HUDEP-2 (cell line): ENCODE data around the gene SUGP1.

Experiments
- DNase-seq, 76 experiments: peaks; one replicate each; lab custom pipeline; 2025; ENCODE audit not compliant: unreplicated experiment in 76 of 76; lab: John Stamatoyannopoulos, UW

Gene SUGP1

DNA sequence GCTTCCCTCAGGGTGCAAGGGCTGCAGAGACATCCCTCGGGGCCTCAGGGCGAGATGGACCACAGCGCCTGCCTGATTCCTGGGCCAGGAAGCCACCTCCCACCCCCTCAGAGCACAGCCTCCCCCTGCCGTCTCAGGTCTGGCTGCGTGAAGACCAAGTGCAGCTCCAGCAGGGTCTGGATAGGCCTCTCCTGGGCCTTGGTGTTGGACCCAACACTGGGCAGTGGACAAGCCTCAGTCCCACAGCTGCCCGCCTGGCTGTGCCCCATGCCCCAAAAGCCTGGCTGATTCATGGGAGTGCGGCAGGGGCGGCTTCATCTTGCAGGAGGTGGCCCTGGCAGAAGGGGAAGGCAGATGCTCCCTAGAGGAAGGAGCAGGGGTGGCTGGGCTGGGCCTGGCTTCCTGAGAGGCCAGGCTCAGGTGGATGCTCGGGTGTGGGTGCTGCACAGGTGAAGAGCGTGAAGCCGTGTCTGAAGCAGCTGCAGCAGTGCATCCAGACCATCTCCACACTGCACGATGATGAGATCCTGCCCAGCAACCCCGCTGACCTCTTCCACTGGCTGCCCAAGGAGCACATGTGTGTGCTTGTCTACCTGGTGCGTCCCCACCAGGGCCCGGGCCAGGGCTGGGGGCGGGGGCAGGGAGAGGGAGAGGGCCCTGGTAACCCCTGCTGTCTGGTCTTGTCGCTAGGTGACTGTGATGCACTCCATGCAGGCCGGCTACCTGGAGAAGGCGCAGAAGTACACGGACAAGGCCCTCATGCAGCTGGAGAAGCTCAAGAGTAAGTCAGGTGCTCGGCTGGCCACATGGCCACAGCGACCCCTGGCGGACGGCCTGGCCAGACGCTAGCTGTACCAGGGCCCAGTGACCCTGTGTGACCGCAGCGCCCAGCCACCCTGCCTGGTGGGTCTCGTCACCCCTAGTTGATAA lies 22.0 kb upstream of the SUGP1 start:
- DNase-seq, result peak in 56 of 76 experiments; percentile 13 to 78 (median 48)

GRCh38 chr19:19341026-19341425 lies 20.7 kb upstream of the SUGP1 start:
- DNase-seq, result no peak

GRCh38 chr19:19338082-19338481 lies 17.8 kb upstream of the SUGP1 start:
- DNase-seq, result no peak

GRCh38 chr19:19337120-19337519 lies 16.8 kb upstream of the SUGP1 start:
- no peak for DNase-seq

- no peak for DNase-seq
Measured at GRCh38 chr19:19336597-19336996, 16.3 kb upstream of the SUGP1 start.

GRCh38 chr19:19335408-19336158 lies 15.3 kb upstream of the SUGP1 start:
- DNase-seq, result no peak

DNA sequence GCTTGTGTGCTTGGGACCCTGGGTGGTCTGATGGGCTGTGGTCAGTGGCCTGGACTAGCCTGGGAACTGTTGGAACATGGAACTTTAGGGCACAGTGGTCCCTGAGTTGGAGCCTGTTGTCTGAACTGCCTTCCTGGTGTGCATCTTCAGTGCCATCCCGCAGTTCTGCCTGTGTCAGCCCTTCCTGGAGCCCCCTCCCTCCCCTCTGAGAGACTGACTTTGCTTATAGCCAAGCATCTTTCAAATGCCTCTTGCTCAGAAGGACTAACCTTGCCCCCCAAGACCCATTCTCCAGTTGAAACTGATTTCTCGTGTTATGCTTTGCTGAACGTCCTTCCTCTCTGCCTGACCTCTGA lies 14.7 kb upstream of the SUGP1 start:
- DNase-seq, result no peak

- DNase-seq, result no peak
Measured at GRCh38 chr19:19334063-19334988, 14.0 kb upstream of the SUGP1 start.

DNA sequence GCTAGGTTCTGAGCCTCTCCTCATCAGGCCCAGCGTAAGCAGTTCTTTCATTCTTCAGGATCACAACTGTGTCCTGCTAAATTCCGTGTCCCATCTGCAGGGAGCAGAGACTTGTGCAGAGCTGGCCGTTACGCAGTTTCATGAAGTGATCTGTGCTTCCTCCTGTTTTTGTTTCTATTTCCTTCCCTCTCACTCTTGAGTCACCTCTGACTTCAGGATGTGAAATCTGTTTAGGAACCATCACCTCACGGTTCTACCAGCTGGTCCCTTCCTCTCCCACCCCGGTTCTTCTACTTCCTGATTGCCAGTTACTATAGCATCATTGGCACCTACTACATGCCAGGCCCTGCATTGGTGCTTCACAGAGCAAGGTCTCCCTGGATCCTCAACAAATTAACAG lies 8.8 kb upstream of the SUGP1 start:
- no peak for DNase-seq

DNA sequence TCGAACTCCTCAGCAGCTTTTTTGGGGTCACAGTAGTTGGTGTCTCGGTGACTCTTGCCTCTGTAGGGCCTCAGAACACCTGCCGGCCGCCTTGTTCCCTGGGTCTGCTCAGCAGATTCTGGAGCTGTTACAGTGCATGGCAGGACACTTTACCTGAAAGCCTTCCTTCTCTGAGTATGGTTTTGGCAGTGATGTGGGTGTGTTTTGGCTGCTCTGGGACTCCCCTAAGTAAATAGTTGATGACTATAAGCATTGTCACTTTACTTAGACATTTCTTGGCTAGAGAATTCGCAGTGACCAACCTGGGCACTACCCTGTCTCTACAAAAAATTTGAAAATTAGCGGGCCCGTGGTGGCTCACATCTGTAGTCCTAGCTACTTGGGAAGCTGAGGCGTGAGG lies 7.4 kb upstream of the SUGP1 start:
- DNase-seq, result no peak

DNA sequence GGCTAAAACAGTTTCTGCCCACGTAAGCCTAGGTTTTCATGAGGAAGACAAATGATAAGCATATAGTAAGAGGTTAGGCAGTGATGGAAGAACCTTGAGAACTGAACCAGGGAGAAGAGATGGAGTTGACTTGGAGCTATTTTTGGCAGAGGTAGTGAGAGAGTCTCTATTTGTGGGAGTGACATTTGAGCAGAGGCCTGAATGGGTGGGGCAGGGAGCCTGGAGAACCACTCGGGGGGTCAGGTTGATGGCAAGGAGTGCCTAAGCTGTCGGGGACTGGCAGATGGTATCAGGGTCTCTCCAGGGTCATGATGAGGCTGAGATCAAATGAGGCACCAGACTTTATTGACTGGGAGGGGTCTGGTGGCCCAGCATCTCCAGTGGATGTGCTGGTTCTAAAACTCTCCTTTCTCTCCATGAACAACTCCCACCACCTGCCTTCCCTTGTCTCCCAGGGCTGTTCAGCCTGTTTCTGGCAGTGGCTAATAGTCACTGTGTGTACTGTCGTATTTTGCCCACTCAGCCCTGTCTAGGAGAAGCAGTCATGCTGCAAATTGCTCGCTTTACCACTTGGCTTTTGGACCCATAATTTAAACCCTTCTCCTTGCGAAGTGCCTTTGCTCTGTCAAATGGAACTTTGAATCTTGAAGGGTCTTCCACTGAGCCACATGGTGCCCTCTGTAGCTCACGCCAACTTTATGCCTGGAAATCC lies 3.9 kb upstream of the SUGP1 start:
- no peak for DNase-seq

DNA sequence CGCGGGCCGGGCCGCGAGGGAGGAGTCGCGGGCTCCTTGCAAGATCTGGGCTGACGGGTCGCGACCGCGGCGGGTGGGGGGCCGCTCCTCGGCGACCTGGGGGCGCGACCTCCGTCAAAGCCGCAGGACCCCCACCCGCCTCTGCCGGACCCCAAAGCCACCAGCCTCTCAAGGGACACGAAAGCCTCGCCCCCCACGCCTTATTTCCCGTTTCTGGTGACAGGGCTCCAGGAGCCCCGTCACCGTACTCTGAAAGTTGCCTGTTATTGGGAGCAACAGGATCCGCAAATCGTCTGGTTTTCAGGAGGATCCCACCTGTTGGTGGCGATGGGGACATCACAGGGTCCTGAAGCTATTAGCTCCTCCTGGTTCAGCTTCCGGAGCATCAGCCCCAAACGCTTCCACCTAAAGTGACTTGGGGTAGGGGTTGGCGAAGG lies 850 bp upstream of the SUGP1 start:
- peak in 8 of 76 experiments; percentile 6 to 42 (median 25) for DNase-seq

GRCh38 chr19:19319732-19320360 lies 463 bp downstream of the SUGP1 start:
- DNase-seq, result peak in 18 of 76 experiments; percentile 10 to 69 (median 27)

- DNase-seq, result no peak
Measured at GRCh38 chr19:19316082-19316481, 4.2 kb downstream of the SUGP1 start.

GRCh38 chr19:19315444-19315843 lies 4.9 kb downstream of the SUGP1 start:
- no peak for DNase-seq

GRCh38 chr19:19308373-19308772 lies 11.9 kb downstream of the SUGP1 start:
- no peak for DNase-seq

- DNase-seq, result no peak
Measured at GRCh38 chr19:19306191-19306590, 14.1 kb downstream of the SUGP1 start.

DNA sequence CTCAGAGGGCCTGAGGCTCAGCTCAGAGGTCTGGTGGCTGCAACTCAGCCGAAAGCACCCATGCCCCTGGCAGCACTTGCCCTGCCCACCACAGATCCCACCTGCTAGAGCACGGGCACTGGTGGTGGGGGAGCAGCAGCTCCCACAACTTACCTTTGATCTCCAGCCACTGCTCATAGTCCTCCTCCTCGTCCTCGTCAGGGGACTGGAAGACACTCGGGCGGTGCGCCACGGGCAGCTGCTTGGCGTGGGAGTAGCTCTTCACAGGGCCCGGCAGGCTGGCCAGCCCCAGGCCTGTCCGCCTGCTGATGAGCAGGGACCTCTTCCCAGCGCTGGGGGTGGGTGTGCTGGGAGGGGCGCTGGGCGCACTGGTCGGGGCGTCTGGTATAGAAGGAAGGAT lies 14.6 kb downstream of the SUGP1 start:
- no peak for DNase-seq

- DNase-seq, result no peak
Measured at GRCh38 chr19:19305066-19305465, 15.2 kb downstream of the SUGP1 start.
